ENCODE results near the gene GMDS.

GRCh38 chr6:1576711-1577110 is 668.7 kb downstream of the GMDS start:
- TF ChIP-seq POLR2A (IDR thresholded peaks at IDR 0.05; ENCODE audit: low read depth, low read length) (no peak), TAF1 (IDR thresholded peaks at IDR 0.05; ENCODE audit: borderline replicate concordance, low read depth, low read length) (no peak), POLR2AphosphoS5 (IDR thresholded peaks at IDR 0.05; ENCODE audit: low read depth, low read length) (no peak)

All from GM12892 (cell line).